Measurements from ENCODE around the gene SRD5A1.

The SRD5A1 gene

GRCh38 chr5:6592601-6593000, 40.6 kb upstream of the SRD5A1 start:
- TF ChIP-seq, protein P1, sequence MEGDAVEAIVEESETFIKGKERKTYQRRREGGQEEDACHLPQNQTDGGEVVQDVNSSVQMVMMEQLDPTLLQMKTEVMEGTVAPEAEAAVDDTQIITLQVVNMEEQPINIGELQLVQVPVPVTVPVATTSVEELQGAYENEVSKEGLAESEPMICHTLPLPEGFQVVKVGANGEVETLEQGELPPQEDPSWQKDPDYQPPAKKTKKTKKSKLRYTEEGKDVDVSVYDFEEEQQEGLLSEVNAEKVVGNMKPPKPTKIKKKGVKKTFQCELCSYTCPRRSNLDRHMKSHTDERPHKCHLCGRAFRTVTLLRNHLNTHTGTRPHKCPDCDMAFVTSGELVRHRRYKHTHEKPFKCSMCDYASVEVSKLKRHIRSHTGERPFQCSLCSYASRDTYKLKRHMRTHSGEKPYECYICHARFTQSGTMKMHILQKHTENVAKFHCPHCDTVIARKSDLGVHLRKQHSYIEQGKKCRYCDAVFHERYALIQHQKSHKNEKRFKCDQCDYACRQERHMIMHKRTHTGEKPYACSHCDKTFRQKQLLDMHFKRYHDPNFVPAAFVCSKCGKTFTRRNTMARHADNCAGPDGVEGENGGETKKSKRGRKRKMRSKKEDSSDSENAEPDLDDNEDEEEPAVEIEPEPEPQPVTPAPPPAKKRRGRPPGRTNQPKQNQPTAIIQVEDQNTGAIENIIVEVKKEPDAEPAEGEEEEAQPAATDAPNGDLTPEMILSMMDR (IDR thresholded peaks at IDR 0.05) = no peak
- no peaks in the 10 kb centered on the region for H3K4me1 ChIP-seq
- H3K9ac ChIP-seq = no peak overlapping the region
- H3K4me2 ChIP-seq (ENCODE audit: low read length) = no peak overlapping the region
- no peak overlapping the region for H3K27ac ChIP-seq
- no peaks in the 10 kb centered on the region for H3K79me2 ChIP-seq
- no peak overlapping the region for H3K4me3 ChIP-seq (ENCODE audit: low read depth, low read length)
- no peaks in the 10 kb centered on the region for H3K27me3 ChIP-seq (ENCODE audit: control insufficient read depth, insufficient read depth, low read length)
- H3K36me3 ChIP-seq (ENCODE audit: control insufficient read depth, insufficient read depth, low read length) = no peaks in the 10 kb centered on the region
- no peak overlapping the region for H2AFZ ChIP-seq
- no peaks in the 10 kb centered on the region for H3K9me3 ChIP-seq (ENCODE audit: control insufficient read depth, low read length)

GRCh38 chr5:6593148-6594016, 39.9 kb upstream of the SRD5A1 start:
- H3K79me2 ChIP-seq = no peaks in the 10 kb centered on the region
- no peaks in the 10 kb centered on the region for H3K9me3 ChIP-seq (ENCODE audit: control insufficient read depth, low read length)
- no peaks in the 10 kb centered on the region for H3K27me3 ChIP-seq (ENCODE audit: control insufficient read depth, insufficient read depth, low read length)
- no peak overlapping the region for H3K4me3 ChIP-seq (ENCODE audit: low read depth, low read length)
- no peaks in the 10 kb centered on the region for H3K4me1 ChIP-seq
- H2AFZ ChIP-seq = no peak overlapping the region
- H3K36me3 ChIP-seq (ENCODE audit: control insufficient read depth, insufficient read depth, low read length) = no peaks in the 10 kb centered on the region
- no peak overlapping the region for H3K4me2 ChIP-seq (ENCODE audit: low read length)
- H3K27ac ChIP-seq = no peak overlapping the region
- TF ChIP-seq, protein P1 (IDR thresholded peaks at IDR 0.05) = no peak
- no peak overlapping the region for H3K9ac ChIP-seq

- Histone ChIP-seq H3K36me3 (ENCODE audit: control insufficient read depth, insufficient read depth, low read length) (no peaks in the 10 kb centered on the region), H3K9ac (no peak overlapping the region), H2AFZ (no peak overlapping the region), H3K9me3 (ENCODE audit: control insufficient read depth, low read length) (no peaks in the 10 kb centered on the region), H3K79me2 (no peaks in the 10 kb centered on the region), H3K27ac (no peak overlapping the region), H3K27me3 (ENCODE audit: control insufficient read depth, insufficient read depth, low read length) (no peaks in the 10 kb centered on the region), H3K4me2 (ENCODE audit: low read length) (no peak overlapping the region), H3K4me1 (no peaks in the 10 kb centered on the region), H3K4me3 (ENCODE audit: low read depth, low read length) (no peak overlapping the region)
- TF ChIP-seq, protein P1 (IDR thresholded peaks at IDR 0.05) = no peak
Measured at GRCh38 chr5:6594066-6594465, 39.2 kb upstream of the SRD5A1 start.

DNA sequence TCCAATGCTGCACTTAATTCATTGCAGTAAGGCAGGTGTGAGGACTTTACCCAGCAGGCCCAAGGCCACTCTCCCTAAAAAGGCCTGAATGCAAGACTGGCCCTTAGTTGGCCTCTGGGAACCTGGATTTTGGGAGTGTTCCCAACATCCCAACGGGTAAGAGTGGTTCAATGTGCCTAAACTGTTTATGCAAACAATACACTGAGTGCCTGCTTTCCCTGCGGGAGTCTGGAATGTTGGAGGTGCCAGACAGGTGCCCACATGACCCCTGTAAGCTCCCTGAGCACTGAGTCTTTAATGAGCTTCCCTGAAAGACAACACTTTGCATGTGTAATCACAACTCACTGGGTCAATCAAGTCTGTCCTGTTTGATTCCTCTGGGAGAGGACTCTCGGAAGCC, 37.8 kb upstream of the SRD5A1 start:
- H3K36me3 ChIP-seq (ENCODE audit: control insufficient read depth, insufficient read depth, low read length) = no peaks in the 10 kb centered on the region
- H3K4me1 ChIP-seq = no peaks in the 10 kb centered on the region
- no peak overlapping the region for H3K9ac ChIP-seq

More for the DNA sequence above, 37.8 kb upstream of the SRD5A1 start:
- H3K4me3 ChIP-seq (ENCODE audit: low read depth, low read length) = no peak overlapping the region
- TF ChIP-seq, protein P1 (IDR thresholded peaks at IDR 0.05) = no peak
- H3K27ac ChIP-seq = no peak overlapping the region
- H3K4me2 ChIP-seq (ENCODE audit: low read length) = no peak overlapping the region
- H2AFZ ChIP-seq = no peak overlapping the region
- no peaks in the 10 kb centered on the region for H3K9me3 ChIP-seq (ENCODE audit: control insufficient read depth, low read length)
- H3K27me3 ChIP-seq (ENCODE audit: control insufficient read depth, insufficient read depth, low read length) = no peaks in the 10 kb centered on the region
- H3K79me2 ChIP-seq = no peaks in the 10 kb centered on the region
